B cell (primary cell): ENCODE measurements around the gene DIP2A. TPM values are rescaled to one million over a fixed set of nuclear protein-coding genes. Genes with fewer than 3 reads are reported as not detected.
"Not testable (repeated sequence)": the region's sequence is repeated elsewhere in the genome, so short reads cannot be mapped to it uniquely, and the experiment has no call there.

ENCODE experiments used
- ATAC-seq: fragments of 200-7000 bp; cut with Tn5 transposase; one replicate; pipeline ENCODE4 v1.10.0; 2021; ENCODE audit warnings: low read depth, mild to moderate bottlenecking, moderate number of reproducible peaks, moderate library complexity
- CTCF ChIA-PET: fragments of 350-600 bp; sonication (Branson Sonifier 250); formaldehyde crosslinking; loops from one replicate; lab custom pipeline; 2021; ENCODE audit warnings: antibody characterized with exemption, inconsistent platforms; lab: Charles Lee
- POLR2A ChIA-PET: fragments of 350-600 bp; sonication (Branson Sonifier 250); formaldehyde crosslinking; loops from one replicate; lab custom pipeline; 2021; ENCODE audit warnings: antibody characterized with exemption; lab: Charles Lee
- DNase-seq: peaks from one replicate; pipeline ENCODE4 v3.0.0; 2013
- H2AFZ ChIP-seq: 2 replicates; pipeline ENCODE4 v1.6.1; 2012; ENCODE audit warnings: mild to moderate bottlenecking, low read depth, low read length; ENCODE audit not compliant: insufficient read depth, poor library complexity, severe bottlenecking
- H3K27ac ChIP-seq, 2 donors: 1 replicate in 1 of 2; 2 replicates in 1 of 2; pipeline ENCODE4 v1.5.1; 2012 to 2013; ENCODE audit warnings: low read length in 2 of 2, mild to moderate bottlenecking in 2 of 2, moderate library complexity in 1 of 2
- H3K27me3 ChIP-seq, 4 experiments: fragments of 200-600 bp in 1 of 4; sonication (generic) in 1 of 4; replicated peaks in 1 of 4; 1 replicate in 2 of 4; 2 replicates in 2 of 4; pipeline versions ENCODE4 v1.6.1 to v1.7.0; 2013 to 2016; ENCODE audit warnings: low read length in 3 of 4, mild to moderate bottlenecking in 2 of 4, mixed read lengths in 1 of 4, moderate library complexity in 1 of 4; ENCODE audit not compliant: insufficient read depth in 4 of 4, control insufficient read depth in 3 of 4; ENCODE audit errors: control extremely low read depth in 1 of 4
- H3K36me3 ChIP-seq, 2 experiments: replicated peaks in 1 of 2; 1 replicate in 1 of 2; 2 replicates in 1 of 2; pipeline versions ENCODE4 v1.6.1 to v1.7.1; 2013; ENCODE audit warnings: low read length in 1 of 2; ENCODE audit not compliant: insufficient read depth in 2 of 2, control insufficient read depth in 1 of 2; ENCODE audit errors: control extremely low read depth in 1 of 2, extremely low read depth in 1 of 2
- H3K4me1 ChIP-seq, 2 donors: fragments of 200-600 bp in 1 of 2; sonication (generic) in 1 of 2; 1 replicate in 1 of 2; 2 replicates in 1 of 2; pipeline versions ENCODE4 v1.5.1 to v1.6.1; 2013 to 2017; ENCODE audit warnings: low read length in 2 of 2; ENCODE audit not compliant: control insufficient read depth in 2 of 2, insufficient read depth in 2 of 2
- H3K4me2 ChIP-seq: replicated peaks from 2 replicates; pipeline ENCODE3; 2012; ENCODE audit warnings: mild to moderate bottlenecking, low read depth, low read length; ENCODE audit not compliant: poor library complexity, severe bottlenecking
- H3K4me3 ChIP-seq, 5 experiments: fragments of 200-600 bp in 1 of 5; sonication (generic) in 1 of 5; 1 replicate in 3 of 5; 2 replicates in 2 of 5; pipeline versions ENCODE4 v1.5.1 to v1.7.0; 2011 to 2016; ENCODE audit warnings: low read length in 4 of 5, mild to moderate bottlenecking in 4 of 5, low read depth in 2 of 5, control low read depth in 1 of 5, moderate library complexity in 1 of 5; ENCODE audit not compliant: insufficient read depth in 1 of 5; ENCODE audit errors: control extremely low read depth in 1 of 5, extremely low read depth in 1 of 5
- H3K79me2 ChIP-seq: fragments of 200-600 bp; sonication (generic); one replicate; pipeline ENCODE4 v1.6.0; 2016; ENCODE audit warnings: low read length; ENCODE audit not compliant: control insufficient read depth, insufficient read depth
- H3K9ac ChIP-seq: fragments of 200-600 bp; sonication (generic); 2 replicates; pipeline ENCODE4 v1.6.1; 2017; ENCODE audit warnings: mild to moderate bottlenecking, low read length, moderate library complexity
- H3K9me3 ChIP-seq, 3 donors: one replicate each; pipeline versions ENCODE4 v1.6.1 to v1.7.1; 2013; ENCODE audit warnings: low read length in 2 of 3; ENCODE audit not compliant: control insufficient read depth in 2 of 3, insufficient read depth in 1 of 3; ENCODE audit errors: control extremely low read depth in 1 of 3
- H4K20me1 ChIP-seq: 2 replicates; pipeline ENCODE4 v1.6.0; 2012; ENCODE audit warnings: mild to moderate bottlenecking, low read length; ENCODE audit not compliant: insufficient read depth, control insufficient read depth, poor library complexity, severe bottlenecking
- H3K27ac Mint-ChIP-seq: one replicate; pipeline ENCODE4 v1.8.0; 2021; ENCODE audit warnings: mixed read lengths
- H3K27me3 Mint-ChIP-seq: one replicate; pipeline ENCODE4 v1.8.0; 2021; ENCODE audit warnings: mixed read lengths
- H3K4me1 Mint-ChIP-seq: one replicate; pipeline ENCODE4 v1.8.0; 2021; ENCODE audit warnings: mixed read lengths
- H3K4me3 Mint-ChIP-seq: one replicate; pipeline ENCODE4 v1.8.0; 2021; ENCODE audit warnings: mixed read lengths
- H3K9me3 Mint-ChIP-seq: one replicate; pipeline ENCODE4 v1.8.0; 2022; ENCODE audit warnings: mixed read lengths; ENCODE audit not compliant: insufficient read depth
- CTCF ChIP-seq: fragments of 200-600 bp; IDR thresholded peaks from one replicate; pipeline ENCODE4 v1.8.0; 2022; ENCODE audit warnings: antibody characterized with exemption, mild to moderate bottlenecking
- EZH2 ChIP-seq: IDR thresholded peaks from 2 replicates; pipeline ENCODE4 v1.6.1; 2012; ENCODE audit warnings: borderline replicate concordance, low read depth, mild to moderate bottlenecking, moderate library complexity, low read length; ENCODE audit not compliant: insufficient read depth, poor library complexity, severe bottlenecking
- WGBS: methylation state at CpG from one replicate; pipeline ENCODE4 v1.1.5; 2013; ENCODE audit warnings: missing lambda C conversion rate; ENCODE audit not compliant: insufficient coverage; 5-methylcytosine and 5-hydroxymethylcytosine counted together
- intact Hi-C: fragments of 100-400 bp; cut with micrococcal nuclease; formaldehyde crosslinking; loops from one replicate; pipeline ENCODE4 v1.10.0; 2022
- polyA plus RNA-seq: library from polyadenylated mRNA; depleted of rRNA; stranded (reverse); fragments of >200 nt; gene quantifications from 2 replicates; pipeline ENCODE4 v1.2.3, GENCODE V29; 2012
- total RNA-seq, 2 donors: library from RNA; stranded (reverse); fragments of 120-200 nt in 1 of 2; gene quantifications; 1 replicate in 1 of 2; 2 replicates in 1 of 2; pipeline versions ENCODE4 v1.2.3 to v1.2.4, GENCODE V29; 2013 to 2022

Gene DIP2A
- total and polyA plus RNA-seq, 2 donors (not counting 1 experiment from before 2014, with no cell fraction given): 40.4 to 59.0 TPM

GRCh38 chr21:46570631-46571030, 111.9 kb downstream of the DIP2A start:
- Mint-ChIP-seq H3K9me3 (peaks cover 11% of the 10 kb centered on the region), H3K27ac (no peak overlapping the region), H3K4me3 (no peak overlapping the region), H3K27me3 (no peaks in the 10 kb centered on the region), H3K4me1 (peaks cover 13% of the 10 kb centered on the region)
- intact Hi-C loops: no loop called here
- ChIA-PET CTCF (no interaction called here), POLR2A (no interaction called here)
- no peak for ATAC-seq
- no peak overlapping the region for H3K4me2 ChIP-seq
- H2AFZ ChIP-seq: no peak overlapping the region
- H3K9ac ChIP-seq: no peak overlapping the region
- H3K4me3 ChIP-seq: no peak overlapping the region
- H3K79me2 ChIP-seq: no peaks in the 10 kb centered on the region
- peaks cover 5 to 27% of the 10 kb centered on the region in 2 experiments for H3K36me3 ChIP-seq
- peaks cover 0 to 4% of the 10 kb centered on the region in 2 donors for H3K4me1 ChIP-seq
- DNase-seq: no peak
- H3K27me3 ChIP-seq: no peaks in the 10 kb centered on the region
- H3K9me3 ChIP-seq: peaks cover 2 to 7% (median 4%) of the 10 kb centered on the region in 3 donors
- H3K27ac ChIP-seq: no peak overlapping the region
- no peak for TF ChIP-seq CTCF
- H4K20me1 ChIP-seq: no peaks in the 10 kb centered on the region

- Mint-ChIP-seq H3K4me3 (no peak overlapping the region), H3K27ac (no peak overlapping the region), H3K9me3 (peaks cover 16% of the 10 kb centered on the region), H3K27me3 (no peaks in the 10 kb centered on the region), H3K4me1 (peaks cover 13% of the 10 kb centered on the region)
- no peak for TF ChIP-seq EZH2
- ChIA-PET CTCF (no interaction called here), POLR2A (no interaction called here)
- no CpG with 5 or more reads among the region's 1 CpG for WGBS
- H3K79me2 ChIP-seq: no peaks in the 10 kb centered on the region
- intact Hi-C loops: no loop called here
- H3K4me2 ChIP-seq: peak overlapping the region; percentile 10
- H3K4me3 ChIP-seq: peak overlapping the region in 1 of 5 experiments; percentile 10
- H3K36me3 ChIP-seq: peaks cover 5 to 8% of the 10 kb centered on the region in 2 experiments
- DNase-seq (no peak), ATAC-seq (no peak)
- no peak overlapping the region for H2AFZ ChIP-seq
- H3K4me1 ChIP-seq: peaks cover 0 to 4% of the 10 kb centered on the region in 2 donors
- no peaks in the 10 kb centered on the region for H4K20me1 ChIP-seq
- H3K9me3 ChIP-seq: peaks cover 2 to 7% (median 4%) of the 10 kb centered on the region in 3 donors
- no peak overlapping the region for H3K9ac ChIP-seq
- H3K27ac ChIP-seq: no peak overlapping the region
- H3K27me3 ChIP-seq: no peaks in the 10 kb centered on the region
Observed at GRCh38 chr21:46572850-46573249, 114.2 kb downstream of the DIP2A start.

- DNase-seq, H3K27me3 Mint-ChIP-seq, H3K4me3 ChIP-seq, ATAC-seq, H3K27ac Mint-ChIP-seq, H3K4me1 ChIP-seq, H3K4me2 ChIP-seq, intact Hi-C loops, H3K27ac ChIP-seq, H4K20me1 ChIP-seq, H3K4me3 Mint-ChIP-seq, H3K79me2 ChIP-seq, H3K9ac ChIP-seq, H3K27me3 ChIP-seq, H3K4me1 Mint-ChIP-seq, H3K36me3 ChIP-seq, CTCF ChIA-PET, H2AFZ ChIP-seq: not testable (repeated sequence)
- WGBS: 96% methylated on average over 4 of the region's 5 CpGs
- POLR2A ChIA-PET: interaction anchor here (0.6 kb wide), 1 partner anchor 19 kb away, joined by 4 read pairs; no protein-coding TSS in a partner anchor
- peaks cover 22% of the 10 kb centered on the region for H3K9me3 Mint-ChIP-seq
- peaks cover 3 to 15% (median 11%) of the 10 kb centered on the region in 3 donors for H3K9me3 ChIP-seq
Observed at GRCh38 chr21:46577786-46578185, 119.1 kb downstream of the DIP2A start.
